Activated CD4-positive, alpha-beta T cell treated with anti-CD3 and anti-CD28 coated beads for 24 hours (primary cell): ENCODE data around the gene NRTN.
"Not testable (repeated sequence)": the region's sequence is repeated elsewhere in the genome, so short reads cannot be mapped to it uniquely, and the experiment has no call there.

ENCODE experiments used
- DNase-seq, 2 donors: peaks; one replicate each; pipeline ENCODE4 v3.0.0-alpha.2; 2020; ENCODE audit warnings: low read depth in 2 of 2

NRTN gene

DNA sequence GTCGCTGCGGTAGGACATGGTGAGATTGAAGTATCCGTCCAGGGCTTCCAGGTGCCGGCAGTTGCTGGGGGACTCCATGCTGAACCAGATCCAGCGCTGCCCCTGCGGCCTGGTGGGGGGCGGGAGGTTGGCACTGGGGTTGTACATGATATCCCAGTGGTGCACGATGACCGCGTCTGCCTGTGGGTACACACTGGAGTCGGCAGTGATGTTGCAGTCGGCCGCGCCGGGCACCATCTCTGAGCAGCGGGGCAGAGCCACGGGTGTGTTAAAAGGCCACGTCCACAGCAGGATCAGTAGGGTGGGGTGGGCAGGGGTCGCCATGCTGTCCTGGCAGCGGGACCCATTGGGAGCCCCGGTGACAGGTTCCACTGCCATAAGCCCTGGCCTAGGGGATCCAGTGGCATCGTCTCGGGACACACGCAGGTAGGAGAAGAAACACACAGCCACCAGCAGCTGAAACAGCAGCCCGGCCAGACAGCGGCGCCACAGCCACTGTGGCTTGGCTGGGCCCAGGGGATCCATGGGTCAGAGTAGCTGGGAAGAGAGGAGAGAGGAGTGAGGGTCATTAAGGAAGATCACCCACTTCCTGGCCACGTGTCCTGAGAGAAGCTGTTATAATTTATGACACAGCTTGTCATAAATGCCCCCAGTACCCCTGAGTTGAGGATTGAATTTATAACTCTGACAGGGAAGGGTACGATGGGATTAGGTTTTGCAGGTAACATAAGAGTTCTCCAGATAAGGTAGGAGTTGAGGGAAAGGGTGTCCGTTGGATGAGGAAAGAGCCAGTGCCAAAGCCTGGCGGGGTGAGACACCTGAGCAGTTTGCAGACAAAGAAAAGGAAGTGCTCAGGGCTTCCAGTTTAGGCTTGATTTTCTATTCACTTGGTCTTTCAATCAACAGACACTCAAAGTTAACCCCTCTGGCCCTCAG is 62.6 kb downstream of the NRTN start:
- no peak for DNase-seq

DNA sequence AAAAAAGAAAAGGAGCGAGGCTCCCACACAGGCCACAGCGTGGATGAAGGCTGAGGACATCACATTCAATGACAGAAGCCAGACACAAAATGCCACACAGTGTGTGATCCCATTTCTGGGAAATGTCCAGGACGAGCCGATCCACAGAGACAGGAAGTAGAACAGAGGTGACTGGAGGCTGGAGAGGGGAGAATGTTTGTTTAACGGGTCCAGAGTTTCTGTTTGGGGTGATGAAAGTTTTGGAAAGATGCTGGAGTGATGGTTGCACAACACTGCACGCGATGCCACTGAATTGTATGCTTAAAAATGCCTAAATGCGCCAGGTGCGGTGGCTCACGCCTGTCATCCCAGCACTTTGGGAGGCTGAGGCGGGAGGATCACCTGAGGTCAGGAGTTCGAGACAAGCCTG is 66.1 kb downstream of the NRTN start:
- DNase-seq, result no peak

DNA sequence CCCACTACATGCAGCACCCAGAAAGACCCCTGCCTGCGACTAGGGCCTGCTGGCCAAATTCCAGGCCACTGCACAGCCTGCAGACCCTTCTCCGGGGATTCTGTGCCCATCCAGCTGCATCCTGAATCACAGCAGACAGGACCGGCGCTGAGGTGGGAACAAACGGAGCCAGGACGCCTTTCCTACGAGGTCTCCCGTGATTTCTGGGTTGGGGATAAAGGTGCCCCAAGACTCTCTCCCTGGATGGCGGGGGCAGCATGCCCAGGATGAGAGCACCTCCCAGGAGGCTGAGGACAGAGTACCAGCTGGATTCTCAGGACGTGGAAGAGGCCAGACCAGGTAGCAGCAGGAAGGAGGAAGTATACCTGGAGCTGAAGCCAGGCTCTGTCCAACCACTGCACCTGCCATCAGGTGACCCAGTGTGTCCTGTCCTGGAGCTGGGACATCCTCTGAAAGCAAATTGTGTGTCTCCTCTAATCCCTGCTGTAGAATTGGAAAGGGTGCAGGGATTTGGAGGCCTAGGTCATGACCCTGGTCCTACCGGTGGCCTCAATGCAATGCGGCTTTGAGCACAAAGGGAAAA is 68.8 kb downstream of the NRTN start:
- no peak for DNase-seq

DNA sequence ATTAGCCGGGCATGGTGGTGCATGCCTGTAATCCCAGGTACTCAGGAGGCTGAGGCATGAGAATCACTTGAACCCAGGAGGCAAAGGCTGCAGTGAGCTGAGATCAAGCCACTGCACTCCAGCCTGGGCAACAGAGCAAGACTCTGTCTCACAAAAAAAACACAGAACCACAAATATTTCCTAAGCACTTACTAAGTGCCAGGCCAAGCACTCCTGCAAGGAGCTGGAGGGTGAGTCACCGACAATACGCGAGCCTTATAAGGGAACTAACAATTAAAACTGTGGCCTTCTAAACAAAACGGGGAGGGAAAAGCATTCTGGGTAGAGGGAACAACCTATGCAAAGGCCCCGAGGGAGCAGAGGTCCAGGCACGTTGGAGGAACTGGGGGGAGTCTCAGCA is 69.6 kb downstream of the NRTN start:
- DNase-seq, result not testable (repeated sequence)

DNA sequence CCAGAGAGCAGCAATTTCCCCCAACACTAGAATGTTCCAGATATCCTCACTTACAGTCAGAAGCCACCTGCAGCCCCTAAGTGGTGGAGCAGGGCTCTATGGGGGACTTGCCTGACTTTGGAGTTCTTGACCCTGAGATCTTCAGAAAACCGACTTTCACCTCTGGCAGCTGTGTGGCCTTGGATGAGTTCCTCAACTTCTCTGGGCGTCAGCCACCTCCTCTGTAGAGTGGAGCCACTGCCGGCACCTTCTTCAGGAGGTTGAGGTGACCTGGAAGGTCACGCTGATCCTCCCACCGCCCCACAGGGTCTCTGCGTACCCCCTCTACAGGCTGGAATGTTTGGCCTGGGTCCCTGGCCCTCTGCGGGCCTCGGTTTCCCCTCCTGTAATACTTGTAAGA is 72.6 kb downstream of the NRTN start:
- DNase-seq, result no peak

DNA sequence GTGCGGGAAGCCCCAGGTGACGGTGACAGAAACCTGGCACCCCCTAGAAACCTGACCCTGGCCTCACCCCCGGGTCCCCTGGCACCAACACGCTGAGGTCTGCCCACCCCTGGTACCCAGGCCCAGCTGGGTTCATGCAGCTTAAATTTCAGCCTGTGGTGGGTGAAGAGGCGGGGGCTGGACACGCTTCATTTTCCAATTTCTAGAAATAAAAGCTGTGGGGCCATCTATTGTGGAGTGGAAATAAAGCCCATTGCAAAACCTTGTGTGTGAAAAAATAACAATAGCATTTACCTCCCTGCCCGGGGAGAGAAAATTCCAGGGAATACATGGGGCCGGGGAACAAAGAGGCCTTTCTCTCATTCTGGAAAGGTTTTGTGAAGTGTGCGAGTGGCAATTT is 73.0 kb downstream of the NRTN start:
- DNase-seq, result no peak
